ENCODE measurements around the gene ZPR1.

GRCh38 chr11:116731097-116731761, 56.6 kb downstream of the ZPR1 start:
- TF ChIP-seq MAX (IDR thresholded peaks at IDR 0.05) (no peak), EP300 (IDR thresholded peaks at IDR 0.05; ENCODE audit: borderline replicate concordance) (no peak), REST (IDR thresholded peaks at IDR 0.05; ENCODE audit: low read depth) (no peak), ZBTB7A (IDR thresholded peaks at IDR 0.05; ENCODE audit: low read depth) (no peak), FOXM1 (IDR thresholded peaks at IDR 0.05; ENCODE audit: borderline replicate concordance, low read depth) (no peak), NFIC (IDR thresholded peaks at IDR 0.05) (no peak), CEBPB (IDR thresholded peaks at IDR 0.05) (no peak)

Measured in Ishikawa (cell line).